Measurements from ENCODE around the gene FOXJ1. TPM values are rescaled to one million over a fixed set of nuclear protein-coding genes. Genes with fewer than 3 reads are reported as not detected.

FOXJ1 gene
- total RNA-seq, 6 experiments from 2014 or later, result not detected

DNA sequence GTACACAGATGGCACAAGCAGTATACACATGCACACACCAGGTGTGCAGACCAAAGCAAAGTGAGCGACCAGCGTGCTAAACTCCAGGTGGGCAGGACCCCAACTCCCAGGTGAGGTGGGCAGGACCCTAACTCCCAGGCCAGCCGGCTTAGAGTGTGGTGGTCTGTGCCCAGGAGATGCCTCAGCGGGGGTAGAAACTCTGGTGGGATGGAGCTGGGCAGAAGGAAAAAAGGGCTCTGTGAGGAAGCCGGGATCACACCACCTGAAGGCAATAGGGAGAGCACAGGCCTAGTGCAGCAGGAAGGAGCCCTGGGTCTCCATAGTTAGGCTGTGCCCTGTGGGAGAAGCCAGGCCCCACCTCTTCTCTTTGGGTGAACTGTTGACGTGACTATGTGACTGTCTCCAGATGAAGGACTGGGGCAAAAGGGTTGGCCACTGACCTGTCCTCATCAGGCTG, 1.6 kb upstream of the FOXJ1 start:
- DNase-seq, result no peak
- no peaks in the 10 kb centered on the region for H3K36me3 Mint-ChIP-seq (ENCODE audit: low read depth)
- H3K27me3 Mint-ChIP-seq (ENCODE audit: insufficient read depth), result peaks cover 26% of the 10 kb centered on the region
- no peaks in the 10 kb centered on the region for H3K9me3 Mint-ChIP-seq
- H3K4me3 Mint-ChIP-seq, result no peak overlapping the region
- no peak overlapping the region for H3K27ac Mint-ChIP-seq
- TF ChIP-seq, protein P1, sequence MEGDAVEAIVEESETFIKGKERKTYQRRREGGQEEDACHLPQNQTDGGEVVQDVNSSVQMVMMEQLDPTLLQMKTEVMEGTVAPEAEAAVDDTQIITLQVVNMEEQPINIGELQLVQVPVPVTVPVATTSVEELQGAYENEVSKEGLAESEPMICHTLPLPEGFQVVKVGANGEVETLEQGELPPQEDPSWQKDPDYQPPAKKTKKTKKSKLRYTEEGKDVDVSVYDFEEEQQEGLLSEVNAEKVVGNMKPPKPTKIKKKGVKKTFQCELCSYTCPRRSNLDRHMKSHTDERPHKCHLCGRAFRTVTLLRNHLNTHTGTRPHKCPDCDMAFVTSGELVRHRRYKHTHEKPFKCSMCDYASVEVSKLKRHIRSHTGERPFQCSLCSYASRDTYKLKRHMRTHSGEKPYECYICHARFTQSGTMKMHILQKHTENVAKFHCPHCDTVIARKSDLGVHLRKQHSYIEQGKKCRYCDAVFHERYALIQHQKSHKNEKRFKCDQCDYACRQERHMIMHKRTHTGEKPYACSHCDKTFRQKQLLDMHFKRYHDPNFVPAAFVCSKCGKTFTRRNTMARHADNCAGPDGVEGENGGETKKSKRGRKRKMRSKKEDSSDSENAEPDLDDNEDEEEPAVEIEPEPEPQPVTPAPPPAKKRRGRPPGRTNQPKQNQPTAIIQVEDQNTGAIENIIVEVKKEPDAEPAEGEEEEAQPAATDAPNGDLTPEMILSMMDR (IDR thresholded peaks at IDR 0.05), result no peak
- H3K4me1 Mint-ChIP-seq (ENCODE audit: low read depth), result peaks cover 6% of the 10 kb centered on the region; the same call in 1 of the 2 replicates

DNA sequence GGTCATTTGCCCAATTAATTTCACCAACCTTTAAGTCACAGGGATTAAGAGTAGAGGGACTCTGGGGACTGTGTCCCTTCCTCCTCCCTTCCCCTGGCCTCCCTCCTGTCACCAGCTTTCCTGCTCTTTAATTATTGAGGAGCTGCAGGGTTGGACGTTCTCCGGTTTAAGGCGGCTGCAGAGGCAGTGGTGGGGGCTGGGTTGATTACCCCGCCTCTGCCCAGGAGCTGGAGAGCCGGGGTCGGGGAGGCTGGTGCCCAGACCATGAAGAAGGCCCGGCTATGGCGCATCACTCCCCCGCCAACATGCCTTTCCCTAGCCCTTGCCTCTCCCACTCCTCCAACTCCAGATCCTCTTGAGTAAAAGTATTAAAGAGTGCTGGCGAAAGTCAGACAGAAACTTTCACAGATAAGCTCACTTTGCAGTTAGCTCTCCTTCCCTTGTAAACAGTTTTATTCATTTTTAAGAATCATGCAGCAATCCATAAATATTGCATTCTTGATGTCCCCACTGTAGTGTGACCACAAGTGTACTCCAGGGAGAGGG, 1.1 kb upstream of the FOXJ1 start:
- peaks cover 6% of the 10 kb centered on the region; the same call in 1 of the 2 replicates for H3K4me1 Mint-ChIP-seq (ENCODE audit: low read depth)
- peaks cover 26% of the 10 kb centered on the region for H3K27me3 Mint-ChIP-seq (ENCODE audit: insufficient read depth)
- no peak overlapping the region for H3K27ac Mint-ChIP-seq
- no peaks in the 10 kb centered on the region for H3K36me3 Mint-ChIP-seq (ENCODE audit: low read depth)
- no peaks in the 10 kb centered on the region for H3K9me3 Mint-ChIP-seq
- no peak for DNase-seq
- peak overlapping the region; percentile 83 for H3K4me3 Mint-ChIP-seq
- TF ChIP-seq, protein P1 (IDR thresholded peaks at IDR 0.05), result no peak

DNA sequence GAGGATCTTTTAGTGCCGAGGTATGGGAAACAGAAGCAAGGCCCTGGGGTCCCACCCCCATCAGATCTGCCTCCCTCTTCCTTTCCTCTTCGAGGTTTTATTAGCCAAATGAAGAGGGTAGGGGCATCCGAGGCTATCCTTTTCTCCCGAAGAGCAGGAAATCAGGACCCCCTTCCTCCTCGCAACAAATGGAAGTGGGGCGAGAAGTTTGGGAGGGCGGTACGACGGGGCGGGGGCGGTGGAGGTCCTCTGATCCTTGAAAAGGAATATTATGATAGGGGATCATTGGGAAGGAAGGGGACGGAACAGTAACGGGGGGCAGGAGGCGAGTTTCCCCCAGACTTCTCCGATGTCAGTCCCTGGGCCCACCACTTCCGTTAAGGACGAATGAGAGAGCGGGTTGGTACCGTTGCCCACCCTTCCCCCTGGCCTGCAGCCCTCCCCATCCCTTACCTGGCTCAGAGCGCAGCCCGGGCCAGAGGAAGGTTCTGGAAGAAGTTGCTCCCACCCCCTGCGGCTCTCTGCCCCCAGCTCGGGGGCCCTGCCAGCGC, 309 bp downstream of the FOXJ1 start:
- TF ChIP-seq, protein P1 (IDR thresholded peaks at IDR 0.05), result no peak
- Mint-ChIP-seq H3K27me3 (ENCODE audit: insufficient read depth) (peaks cover 29% of the 10 kb centered on the region), H3K27ac (no peak overlapping the region), H3K4me3 (no peak overlapping the region), H3K36me3 (ENCODE audit: low read depth) (no peaks in the 10 kb centered on the region), H3K9me3 (no peaks in the 10 kb centered on the region), H3K4me1 (ENCODE audit: low read depth) (peaks cover 6% of the 10 kb centered on the region; the same call in 1 of the 2 replicates)
- no peak for DNase-seq

DNA sequence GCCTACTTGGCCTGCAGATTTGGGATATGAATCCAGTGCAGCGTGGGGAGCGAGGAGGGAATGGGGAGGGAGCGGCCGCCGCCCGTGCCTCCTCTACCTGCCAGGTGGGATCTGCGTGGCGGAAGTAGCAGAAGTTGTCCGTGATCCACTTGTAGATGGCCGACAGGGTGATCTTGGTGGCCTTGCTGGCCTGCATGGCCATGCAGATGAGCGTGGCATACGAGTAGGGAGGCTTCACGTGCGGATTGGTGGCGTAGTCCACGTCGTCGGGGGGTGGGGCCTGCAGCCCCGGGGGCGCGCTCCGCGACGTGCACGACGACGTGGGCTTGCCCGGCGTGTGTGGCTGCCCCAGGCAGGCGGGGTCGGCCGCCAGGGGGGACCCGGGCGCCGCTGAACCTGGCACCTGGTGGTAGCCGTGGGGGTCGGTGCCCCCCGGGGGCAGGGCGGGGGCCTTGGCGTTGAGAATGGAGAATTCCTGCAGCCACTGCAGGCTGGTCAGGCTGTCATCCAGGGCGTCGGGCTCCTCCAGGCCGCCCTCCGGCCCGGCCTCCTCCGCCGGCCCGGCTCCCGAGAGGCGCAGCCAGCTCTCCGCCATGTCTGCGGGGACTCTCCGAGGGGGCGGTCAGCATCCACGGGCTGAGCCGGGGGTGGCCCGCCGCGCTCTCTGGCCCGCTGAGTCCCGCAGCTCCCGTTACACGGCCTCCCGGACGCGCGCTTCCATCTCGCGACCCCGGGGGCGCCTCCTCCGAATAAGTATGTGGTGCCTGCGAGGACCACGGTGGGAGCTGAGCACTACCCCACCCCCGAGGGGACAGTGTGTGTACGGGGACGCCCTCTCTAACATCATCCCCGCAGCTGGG, 1.0 kb downstream of the FOXJ1 start:
- H3K4me1 Mint-ChIP-seq (ENCODE audit: low read depth), result peaks cover 6% of the 10 kb centered on the region; the same call in 1 of the 2 replicates
- no peak overlapping the region for H3K4me3 Mint-ChIP-seq
- peaks cover 29% of the 10 kb centered on the region for H3K27me3 Mint-ChIP-seq (ENCODE audit: insufficient read depth)
- no peak for DNase-seq
- TF ChIP-seq, protein P1 (IDR thresholded peaks at IDR 0.05), result 0 out of 2 replicates have a peak, but pooled peaks have one; percentile 18
- H3K36me3 Mint-ChIP-seq (ENCODE audit: low read depth), result no peaks in the 10 kb centered on the region
- no peaks in the 10 kb centered on the region for H3K9me3 Mint-ChIP-seq
- H3K27ac Mint-ChIP-seq, result no peak overlapping the region

DNA sequence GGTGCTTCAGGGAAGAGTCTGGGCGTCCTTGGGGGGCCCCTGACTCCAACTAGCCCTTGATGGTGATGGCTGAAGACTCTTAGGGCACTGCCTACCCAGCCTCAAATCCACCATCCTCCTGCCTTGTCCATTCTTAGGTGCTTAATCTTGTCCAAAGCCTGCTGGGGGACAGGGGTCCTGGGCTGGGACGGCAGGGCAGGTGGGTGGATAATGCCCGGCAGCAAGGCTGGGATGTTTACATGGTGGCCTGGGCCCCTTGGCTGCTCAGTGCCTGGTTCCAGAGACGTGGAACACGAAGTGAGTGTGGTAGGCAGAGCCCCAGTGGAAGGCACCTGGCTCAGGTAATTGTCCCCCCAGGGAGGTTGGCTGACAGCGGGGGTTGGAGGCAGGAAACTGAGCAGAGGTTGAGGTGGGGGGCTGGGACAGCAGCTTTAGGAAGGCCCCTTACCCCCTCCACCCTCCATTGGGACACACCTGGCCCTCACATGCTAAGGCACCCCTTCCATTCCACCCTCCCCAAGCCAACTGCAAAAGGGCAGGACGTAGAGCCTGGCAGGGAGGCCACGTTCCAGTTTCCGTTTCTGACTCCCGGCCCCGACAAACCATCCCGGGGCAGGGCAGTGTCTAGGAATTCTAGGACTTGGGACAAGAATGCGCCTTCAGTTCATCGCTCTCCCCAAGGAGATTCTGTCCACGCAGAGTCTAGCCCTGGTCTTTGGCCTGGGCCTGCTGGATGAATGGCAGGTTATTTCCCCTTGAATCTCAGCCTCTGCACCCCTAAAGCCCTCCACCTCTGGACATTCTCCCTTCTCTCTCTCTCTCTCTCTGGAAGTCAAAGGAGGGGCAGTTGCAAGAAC, 1.9 kb downstream of the FOXJ1 start:
- H3K4me1 Mint-ChIP-seq (ENCODE audit: low read depth), result peaks cover 6% of the 10 kb centered on the region; the same call in 1 of the 2 replicates
- DNase-seq, result no peak
- no peak overlapping the region for H3K27ac Mint-ChIP-seq
- H3K27me3 Mint-ChIP-seq (ENCODE audit: insufficient read depth), result peaks cover 34% of the 10 kb centered on the region
- H3K4me3 Mint-ChIP-seq, result no peak overlapping the region
- TF ChIP-seq, protein P1 (IDR thresholded peaks at IDR 0.05), result no peak
- no peaks in the 10 kb centered on the region for H3K36me3 Mint-ChIP-seq (ENCODE audit: low read depth)
- H3K9me3 Mint-ChIP-seq, result no peaks in the 10 kb centered on the region

Measured in HFFc6 (cell line).